HCT116 (cell line): Measurements from ENCODE around the gene COX4I2. TPM values are rescaled to one million over a fixed set of nuclear protein-coding genes. Genes with fewer than 3 reads are reported as not detected.

Experiments
- ATAC-seq: fragments of 200-7000 bp; cut with Tn5 transposase; 2 replicates; pipeline ENCODE4 v1.9.1; 2020; ENCODE audit warnings: mild to moderate bottlenecking, moderate library complexity
- BruUV-seq: library from RNA; stranded (reverse); fragments of 400-500 nt; replicated peaks from 2 replicates; lab custom pipeline; 2021; lab: Mats Ljungman, UMichigan
- CTCF ChIA-PET: fragments of 300-600 bp; sonication (Branson Sonifier 250); formaldehyde crosslinking; loops from one replicate; lab custom pipeline; 2021; ENCODE audit warnings: antibody characterized with exemption; lab: Charles Lee
- POLR2A ChIA-PET: fragments of 300-600, 350-600 bp; sonication (Branson Sonifier 250); formaldehyde crosslinking; loops from one replicate; lab custom pipeline; 2021; ENCODE audit warnings: antibody characterized with exemption; lab: Charles Lee
- RAD21 ChIA-PET, 2 experiments: fragments of 300-600 bp; sonication (Branson Sonifier 250); formaldehyde crosslinking; loops; one replicate each; lab custom pipeline; 2023; ENCODE audit warnings: low total read pairs in 2 of 2; ENCODE audit not compliant: uncharacterized antibody in 2 of 2, unreplicated experiment in 2 of 2, low non-redundant PET in 1 of 2; lab: Charles Lee
- DNase-seq: peaks from one replicate; pipeline ENCODE4 v3.0.0-alpha.2; 2010; ENCODE audit warnings: low read depth, low spot score
- H2AFZ ChIP-seq: fragments of 200-600 bp; shearing (Covaris generic), sonication (generic); 2 replicates; pipeline ENCODE4 v1.6.1; 2017; ENCODE audit warnings: low read depth, mixed run types, mixed read lengths, antibody characterized with exemption, low read length; ENCODE audit not compliant: poor library complexity, severe bottlenecking
- H3K27ac ChIP-seq: 2 replicates; pipeline ENCODE4 v1.5.1; 2012; ENCODE audit warnings: low read depth, low read length
- H3K27me3 ChIP-seq: fragments of 200-600 bp; sonication (generic); 2 replicates; pipeline ENCODE4 v1.6.1; 2016; ENCODE audit warnings: mixed run types, low read length, mixed read lengths; ENCODE audit not compliant: insufficient read depth
- H3K36me3 ChIP-seq, 2 experiments: fragments of 200-500 bp in 1 of 2; fragments of 200-600 bp in 1 of 2; sonication (Bioruptor generic) in 1 of 2; sonication (generic) in 1 of 2; 2 replicates each; pipeline versions ENCODE4 v1.5.1 to v1.6.1; 2014 to 2016; ENCODE audit warnings: low read length in 2 of 2, inconsistent platforms in 1 of 2, mixed read lengths in 1 of 2, mixed run types in 1 of 2; ENCODE audit not compliant: insufficient read depth in 2 of 2, control insufficient read depth in 1 of 2
- H3K4me1 ChIP-seq, 2 experiments: fragments of 200-600 bp in 1 of 2; sonication (generic) in 1 of 2; 2 replicates each; pipeline versions ENCODE4 v1.5.1 to v1.6.1; 2012 to 2017; ENCODE audit warnings: low read length in 2 of 2, inconsistent platforms in 1 of 2, mild to moderate bottlenecking in 1 of 2, mixed read lengths in 1 of 2, mixed run types in 1 of 2, moderate library complexity in 1 of 2; ENCODE audit not compliant: insufficient read depth in 2 of 2, control insufficient read depth in 1 of 2
- H3K4me2 ChIP-seq: fragments of 200-600 bp; sonication (generic); 2 replicates; pipeline ENCODE4 v1.6.1; 2017; ENCODE audit warnings: mixed run types, low read length, mixed read lengths
- H3K4me3 ChIP-seq, 2 experiments: fragments of 200-600 bp in 1 of 2; sonication (generic) in 1 of 2; replicated peaks in 1 of 2; 2 replicates each; pipeline ENCODE4 v1.5.1; 2011 to 2016; ENCODE audit warnings: low read length in 2 of 2, control low read depth in 1 of 2, low read depth in 1 of 2, mild to moderate bottlenecking in 1 of 2, mixed read lengths in 1 of 2, mixed run types in 1 of 2
- H3K79me2 ChIP-seq: fragments of 200-600 bp; sonication (generic); 2 replicates; pipeline ENCODE4 v1.6.1; 2017; ENCODE audit warnings: mild to moderate bottlenecking, mixed run types, low read length, moderate library complexity, mixed read lengths; ENCODE audit not compliant: insufficient read depth
- H3K9ac ChIP-seq: fragments of 200-600 bp; sonication (generic); 2 replicates; pipeline ENCODE4 v1.6.1; 2016; ENCODE audit warnings: low read length, mixed read lengths
- H3K9me2 ChIP-seq: fragments of 200-600 bp; sonication (generic), shearing (Covaris generic); 2 replicates; pipeline ENCODE4 v1.6.1; 2017; ENCODE audit warnings: mixed run types, mild to moderate bottlenecking, moderate library complexity; ENCODE audit not compliant: insufficient read depth
- H3K9me3 ChIP-seq, 2 experiments: fragments of 200-500 bp in 1 of 2; fragments of 200-600 bp in 1 of 2; sonication (Bioruptor generic) in 1 of 2; sonication (generic) in 1 of 2; 2 replicates each; pipeline ENCODE4 v1.6.1; 2014 to 2017; ENCODE audit warnings: low read length in 2 of 2, mixed read lengths in 2 of 2, inconsistent platforms in 1 of 2, low read depth in 1 of 2, mild to moderate bottlenecking in 1 of 2, mixed run types in 1 of 2, moderate library complexity in 1 of 2; ENCODE audit not compliant: control insufficient read depth in 1 of 2, insufficient read depth in 1 of 2
- H4K20me1 ChIP-seq: fragments of 200-600 bp; sonication (generic), shearing (Covaris generic); 2 replicates; pipeline ENCODE4 v1.6.1; 2017; ENCODE audit warnings: mixed run types, mild to moderate bottlenecking, moderate library complexity; ENCODE audit not compliant: insufficient read depth
- CBX3 ChIP-seq: IDR thresholded peaks from 2 replicates; pipeline ENCODE4 v1.6.1; 2012; ENCODE audit warnings: low read depth
- CEBPB ChIP-seq: IDR thresholded peaks from 2 replicates; pipeline ENCODE4 v1.6.1; 2012; ENCODE audit warnings: low read depth
- CTCF ChIP-seq, 3 experiments: fragments of 200-600 bp in 1 of 3; sonication (generic) in 1 of 3; IDR thresholded peaks in 2 of 3; conservative IDR thresholded peaks in 1 of 3; 2 replicates each; pipeline ENCODE4 v1.5.1; 2012 to 2017; ENCODE audit warnings: low read depth in 2 of 3, low read length in 2 of 3, antibody characterized with exemption in 1 of 3, borderline replicate concordance in 1 of 3, control low read depth in 1 of 3, mild to moderate bottlenecking in 1 of 3, mixed read lengths in 1 of 3, mixed run types in 1 of 3, moderate library complexity in 1 of 3; ENCODE audit not compliant: insufficient read depth in 1 of 3
- EGR1 ChIP-seq: IDR thresholded peaks from 2 replicates; pipeline ENCODE4 v1.6.1; 2012; ENCODE audit warnings: low read depth
- ELF1 ChIP-seq: IDR thresholded peaks from 2 replicates; pipeline ENCODE4 v1.6.1; 2012; ENCODE audit warnings: low read depth, borderline replicate concordance
- EZH2 ChIP-seq: fragments of 200-600 bp; sonication (generic); IDR thresholded peaks from 2 replicates; pipeline ENCODE4 v1.6.1; 2017; ENCODE audit warnings: antibody characterized with exemption, mixed run types
- EZH2phosphoT487 ChIP-seq: fragments of 200-600 bp; IDR thresholded peaks from 2 replicates; pipeline ENCODE4 v1.6.1; 2018; ENCODE audit warnings: antibody characterized with exemption, borderline replicate concordance
- FOSL1 ChIP-seq: IDR thresholded peaks from 2 replicates; pipeline ENCODE4 v1.6.1; 2012; ENCODE audit warnings: low read depth
- JUND ChIP-seq: IDR thresholded peaks from 2 replicates; pipeline ENCODE4 v1.6.1; 2012
- MAX ChIP-seq: IDR thresholded peaks from 2 replicates; pipeline ENCODE4 v1.6.1; 2012
- POLR2A ChIP-seq: IDR thresholded peaks from 2 replicates; pipeline ENCODE4 v1.7.0; 2011; ENCODE audit warnings: borderline replicate concordance; ENCODE audit not compliant: insufficient read depth, insufficient read length; ENCODE audit errors: extremely low read depth
- POLR2AphosphoS5 ChIP-seq: IDR thresholded peaks from 2 replicates; pipeline ENCODE4 v1.6.1; 2011; ENCODE audit warnings: mild to moderate bottlenecking, low read depth, low read length, moderate library complexity
- RAD21 ChIP-seq: IDR thresholded peaks from 2 replicates; pipeline ENCODE4 v1.6.1; 2012; ENCODE audit warnings: low read depth, mild to moderate bottlenecking
- SIN3A ChIP-seq: IDR thresholded peaks from 2 replicates; pipeline ENCODE4 v1.6.1; 2012; ENCODE audit warnings: low read depth
- SP1 ChIP-seq: IDR thresholded peaks from 2 replicates; pipeline ENCODE4 v1.6.1; 2012; ENCODE audit warnings: low read depth
- SRF ChIP-seq: IDR thresholded peaks from 2 replicates; pipeline ENCODE4 v1.6.1; 2012; ENCODE audit warnings: low read depth
- YY1 ChIP-seq: IDR thresholded peaks from 2 replicates; pipeline ENCODE4 v1.6.1; 2011; ENCODE audit warnings: low read length, low read depth, moderate library complexity, mild to moderate bottlenecking; ENCODE audit not compliant: insufficient replicate concordance; ENCODE audit errors: extremely low read depth
- ZBTB33 ChIP-seq: IDR thresholded peaks from 2 replicates; pipeline ENCODE4 v1.6.1; 2011; ENCODE audit warnings: mild to moderate bottlenecking, low read length, moderate library complexity; ENCODE audit not compliant: insufficient replicate concordance; ENCODE audit errors: extremely low read depth
- ZNF274 ChIP-seq: fragments of 200-500 bp; sonication (Bioruptor generic); IDR thresholded peaks from 2 replicates; pipeline ENCODE4 v1.6.1; 2014; ENCODE audit warnings: mild to moderate bottlenecking, low read depth, low read length, inconsistent platforms
- intact Hi-C: fragments of 100-400 bp; cut with micrococcal nuclease; formaldehyde crosslinking; loops from 2 replicates; pipeline ENCODE4 v1.10.0; 2022
- total RNA-seq: library from RNA; stranded (reverse); gene quantifications from one replicate; pipeline ENCODE4 v1.2.1, GENCODE V29; 2021; ENCODE audit not compliant: unreplicated experiment

COX4I2 gene
- total RNA-seq, 1 experiment from 2014 or later: not detected

- TF ChIP-seq ZNF274 (no peak), SRF (no peak), EZH2phosphoT487 (no peak), EGR1 (no peak), SP1 (no peak), EZH2 (no peak), RAD21 (no peak), JUND (no peak), MAX (no peak), ELF1 (no peak), POLR2AphosphoS5 (no peak), YY1 (no peak), POLR2A (no peak), SIN3A (no peak)
Observed at GRCh38 chr20:31617432-31618104, 20.1 kb upstream of the COX4I2 start (continued).

- ChIA-PET POLR2A (no interaction called here), RAD21 (no interaction called here), CTCF (interaction anchor here (2.2 kb wide), 1 partner anchor 8 kb away, joined by 9 read pairs; no protein-coding TSS in a partner anchor)
- no peak overlapping the region for H3K4me3 ChIP-seq
- no peaks in the 10 kb centered on the region for H3K27me3 ChIP-seq
- H3K4me1 ChIP-seq: no peaks in the 10 kb centered on the region
- no peaks in the 10 kb centered on the region for H3K36me3 ChIP-seq
- DNase-seq: no peak
- H3K9ac ChIP-seq: no peak overlapping the region
- no peak overlapping the region for H2AFZ ChIP-seq
- H3K9me3 ChIP-seq: no peaks in the 10 kb centered on the region
- H3K9me2 ChIP-seq: no peaks in the 10 kb centered on the region
- ATAC-seq: no peak
- no peak overlapping the region for H3K4me2 ChIP-seq
- BruUV-seq: no TSS peak
- H3K79me2 ChIP-seq: no peaks in the 10 kb centered on the region
- no peak overlapping the region for H3K27ac ChIP-seq
- intact Hi-C loops: no loop called here
- no peaks in the 10 kb centered on the region for H4K20me1 ChIP-seq
- TF ChIP-seq EZH2phosphoT487: no peak
- no peak for TF ChIP-seq POLR2A
- no peak for TF ChIP-seq ELF1
- TF ChIP-seq SIN3A: no peak
- TF ChIP-seq ZNF274: no peak
- TF ChIP-seq CTCF (IDR thresholded peaks at IDR 0.05 in 2 of 3, conservative IDR thresholded peaks at IDR 0.05 in 1 of 3; ENCODE audit: borderline replicate concordance in 1 of 3, insufficient read depth in 1 of 3, low read depth in 2 of 3, low read length in 2 of 3): no peak
- TF ChIP-seq SP1: no peak
- no peak for TF ChIP-seq POLR2AphosphoS5
- TF ChIP-seq RAD21: no peak
- TF ChIP-seq ZBTB33: no peak
- TF ChIP-seq SRF: no peak
- no peak for TF ChIP-seq FOSL1
- no peak for TF ChIP-seq EZH2
- TF ChIP-seq MAX: no peak
- TF ChIP-seq JUND: no peak
- no peak for TF ChIP-seq CBX3
- TF ChIP-seq CEBPB: no peak
- no peak for TF ChIP-seq EGR1
Observed at GRCh38 chr20:31620246-31620645, 17.5 kb upstream of the COX4I2 start.
